Esophagus (tissue), 2 donors: ENCODE results near the gene EPHA1. TPM values are rescaled to one million over a fixed set of nuclear protein-coding genes. Genes with fewer than 3 reads are reported as not detected.

Experiments
- H3K27ac ChIP-seq, 2 donors: one replicate each; pipeline ENCODE4 v1.5.1; 2013; ENCODE audit warnings: low read depth in 2 of 2, mild to moderate bottlenecking in 2 of 2, inconsistent platforms in 1 of 2, low read length in 1 of 2, moderate library complexity in 1 of 2
- H3K27me3 ChIP-seq, 2 donors: one replicate each; pipeline ENCODE4 v1.6.1; 2013; ENCODE audit warnings: low read length in 2 of 2, control low read depth in 1 of 2, mild to moderate bottlenecking in 1 of 2; ENCODE audit not compliant: insufficient read depth in 2 of 2, control insufficient read depth in 1 of 2
- H3K36me3 ChIP-seq, 2 donors: one replicate each; pipeline ENCODE4 v1.6.1; 2013; ENCODE audit warnings: low read length in 1 of 2; ENCODE audit not compliant: control insufficient read depth in 2 of 2, insufficient read depth in 2 of 2
- H3K4me1 ChIP-seq, 2 donors: one replicate each; pipeline ENCODE4 v1.6.1; 2013; ENCODE audit warnings: low read length in 1 of 2; ENCODE audit not compliant: control insufficient read depth in 2 of 2, insufficient read depth in 2 of 2
- H3K4me3 ChIP-seq, 2 donors: one replicate each; pipeline ENCODE4 v1.5.1; 2013; ENCODE audit warnings: low read length in 2 of 2, mild to moderate bottlenecking in 2 of 2, low read depth in 1 of 2, moderate library complexity in 1 of 2
- H3K9me3 ChIP-seq, 2 donors: one replicate each; pipeline ENCODE4 v1.6.1; 2013; ENCODE audit warnings: mild to moderate bottlenecking in 2 of 2, low read depth in 1 of 2, low read length in 1 of 2, moderate library complexity in 1 of 2; ENCODE audit not compliant: control insufficient read depth in 2 of 2, insufficient read depth in 1 of 2
- WGBS, 2 donors: extraction: QIAGEN DNeasy Blood & Tissue Kit; methylation state at CpG; one replicate each; pipeline ENCODE4 v1.1.7; 2013; 5-methylcytosine and 5-hydroxymethylcytosine counted together
- polyA plus RNA-seq, 2 donors: library from polyadenylated mRNA; stranded (reverse); fragments of 200-250 nt; gene quantifications; one replicate each; pipeline ENCODE4 v1.2.3, GENCODE V29; 2013
- donor health status: healthy with polysubstance abuse.
- donor health status: Bipolar disorder and iron deficiency.

The EPHA1 gene
- polyA plus RNA-seq, 2 donors, result 65.6 to 74.6 TPM

DNA sequence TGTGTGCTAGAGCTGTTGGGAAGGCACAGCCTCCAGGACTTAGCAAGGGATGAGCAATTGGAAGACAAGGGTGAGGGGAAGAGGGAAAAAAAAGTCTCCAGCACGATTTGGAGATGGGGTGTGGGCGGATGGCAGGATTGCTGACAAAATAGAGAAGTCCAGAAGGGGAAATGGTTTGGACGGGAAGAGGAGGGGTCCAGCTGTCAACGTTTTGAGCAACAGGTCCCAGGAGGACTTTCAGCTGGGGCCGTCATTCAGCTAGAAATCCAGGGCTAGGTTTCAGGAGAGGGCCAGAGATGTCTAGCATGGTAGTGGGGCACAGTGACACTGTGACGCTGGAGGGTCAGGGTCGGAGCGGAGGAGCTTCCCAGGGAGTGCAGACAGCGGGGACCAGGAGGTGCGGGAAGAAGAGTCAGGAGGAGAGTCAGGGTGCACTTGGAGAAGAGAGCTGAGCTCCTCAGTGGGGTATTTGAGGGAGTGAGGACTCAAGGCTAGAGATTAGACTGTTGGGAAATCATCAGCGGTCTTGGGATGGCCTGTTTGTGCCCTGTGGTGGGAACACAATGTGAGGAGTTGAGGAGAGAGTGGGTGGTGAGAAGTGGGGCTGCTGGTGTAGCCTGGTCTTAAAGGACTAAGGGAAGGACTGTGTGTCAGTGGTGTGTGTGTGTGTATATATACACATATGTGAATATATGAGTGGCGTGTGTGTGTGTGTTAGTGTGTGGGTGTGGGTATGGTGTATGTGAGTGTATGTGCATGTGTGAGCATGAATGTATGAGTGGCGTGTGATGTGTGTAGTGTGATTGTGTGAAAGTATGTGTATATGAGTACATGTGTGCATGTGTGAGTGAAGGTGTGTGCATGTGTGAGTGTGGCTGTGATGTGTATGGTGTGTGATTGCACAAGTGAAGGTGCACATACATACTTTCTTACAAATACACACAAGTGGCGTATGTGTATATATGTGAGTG, 23.7 kb downstream of the EPHA1 start:
- H3K27me3 ChIP-seq, result no peaks in the 10 kb centered on the region
- WGBS, 2 donors, result 68 to 69% methylated on average over 14 of the region's 14 CpGs
- H3K27ac ChIP-seq, result peak overlapping the region; percentile 71 to 75
- peak overlapping the region in 1 of 2 donors; percentile 5 for H3K4me3 ChIP-seq
- peaks cover 0 to 25% of the 10 kb centered on the region in 2 donors for H3K36me3 ChIP-seq
- no peaks in the 10 kb centered on the region for H3K9me3 ChIP-seq
- H3K4me1 ChIP-seq, result peaks cover 17 to 34% of the 10 kb centered on the region in 2 donors

DNA sequence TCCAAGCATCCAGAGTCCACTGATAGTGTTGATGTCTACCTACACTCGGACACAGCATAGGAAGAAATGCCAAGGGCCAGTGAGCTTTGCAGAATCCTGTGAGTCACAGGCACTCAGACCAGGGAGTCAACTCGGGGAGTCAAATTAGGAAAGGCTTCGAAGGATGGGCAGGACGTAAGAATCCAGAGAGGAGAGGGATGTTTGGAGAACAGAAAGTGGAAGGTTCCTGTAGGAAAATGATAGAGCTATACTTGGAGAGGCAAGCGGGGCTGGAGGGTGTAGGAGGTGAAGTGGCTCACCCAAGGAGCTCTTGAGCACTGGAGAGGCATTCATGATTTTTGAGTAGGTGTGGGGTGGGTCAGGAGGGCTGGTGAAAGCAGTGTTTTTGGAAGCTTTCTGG, 24.5 kb downstream of the EPHA1 start:
- H3K27ac ChIP-seq, result peak overlapping the region; percentile 35 to 75
- 60 to 62% methylated on average over 5 of the region's 5 CpGs for WGBS, 2 donors
- H3K27me3 ChIP-seq, result no peaks in the 10 kb centered on the region
- peaks cover 17 to 34% of the 10 kb centered on the region in 2 donors for H3K4me1 ChIP-seq
- no peaks in the 10 kb centered on the region for H3K9me3 ChIP-seq
- H3K36me3 ChIP-seq, result peaks cover 0 to 18% of the 10 kb centered on the region in 2 donors
- peak overlapping the region in 1 of 2 donors; percentile 79 for H3K4me3 ChIP-seq

DNA sequence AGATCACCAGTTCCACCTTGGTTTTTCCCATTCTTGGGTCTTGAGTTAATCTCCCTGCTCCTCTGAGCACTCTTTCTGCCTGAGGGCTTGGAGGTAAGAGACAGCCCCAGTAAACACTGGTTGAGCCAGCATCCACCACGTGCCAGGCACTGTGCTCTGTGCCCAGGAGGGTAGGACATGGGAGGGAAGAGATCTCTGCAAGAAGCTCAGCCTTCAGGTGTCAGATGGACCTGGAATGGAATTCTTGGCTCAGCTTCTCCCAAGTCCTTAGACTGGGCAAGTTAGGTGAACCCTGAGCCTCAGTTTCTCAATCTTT, 25.1 kb downstream of the EPHA1 start:
- Histone ChIP-seq H3K4me3 (peak overlapping the region in 1 of 2 donors; percentile 79), H3K9me3 (no peaks in the 10 kb centered on the region), H3K4me1 (peaks cover 17 to 34% of the 10 kb centered on the region in 2 donors), H3K27me3 (no peaks in the 10 kb centered on the region), H3K27ac (peak overlapping the region; percentile 52 to 98), H3K36me3 (peaks cover 0 to 12% of the 10 kb centered on the region in 2 donors)
- 37 to 53% methylated on average over 1 of the region's 1 CpG for WGBS, 2 donors

DNA sequence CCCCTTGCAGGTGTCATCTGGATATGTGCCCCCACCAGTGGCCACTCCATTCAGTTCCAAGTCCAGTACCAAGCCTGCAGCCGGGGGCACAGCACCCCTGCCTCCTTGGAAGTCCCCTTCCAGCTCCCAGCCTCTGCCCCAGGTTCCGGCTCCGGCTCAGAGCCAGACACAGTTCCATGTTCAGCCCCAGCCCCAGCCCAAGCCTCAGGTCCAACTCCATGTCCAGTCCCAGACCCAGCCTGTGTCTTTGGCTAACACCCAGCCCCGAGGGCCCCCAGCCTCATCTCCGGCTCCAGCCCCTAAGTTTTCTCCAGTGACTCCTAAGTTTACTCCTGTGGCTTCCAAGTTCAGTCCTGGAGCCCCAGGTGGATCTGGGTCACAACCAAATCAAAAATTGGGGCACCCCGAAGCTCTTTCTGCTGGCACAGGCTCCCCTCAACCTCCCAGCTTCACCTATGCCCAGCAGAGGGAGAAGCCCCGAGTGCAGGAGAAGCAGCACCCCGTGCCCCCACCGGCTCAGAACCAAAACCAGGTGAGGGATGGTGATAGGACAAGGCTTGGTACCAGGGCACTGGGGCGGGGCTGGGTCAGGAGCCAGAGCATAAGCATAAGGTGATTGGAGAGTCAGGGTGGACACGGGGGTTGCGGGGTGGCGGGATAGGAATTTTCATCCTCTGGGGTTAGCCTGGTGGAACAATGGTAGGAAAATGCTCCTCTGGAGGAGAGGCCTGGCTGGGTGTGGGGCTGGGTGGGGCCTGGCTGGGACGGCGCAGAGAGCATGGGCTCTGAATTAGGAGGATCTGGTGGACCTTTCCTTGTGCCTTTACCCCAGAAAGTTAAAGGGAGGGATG, 25.6 kb downstream of the EPHA1 start:
- Histone ChIP-seq H3K4me3 (peak overlapping the region; percentile 79 to 89), H3K27me3 (no peaks in the 10 kb centered on the region), H3K9me3 (no peaks in the 10 kb centered on the region), H3K36me3 (peaks cover 0 to 8% of the 10 kb centered on the region in 2 donors), H3K27ac (peak overlapping the region; percentile 98 to 99), H3K4me1 (peaks cover 17 to 34% of the 10 kb centered on the region in 2 donors)
- WGBS, 2 donors, result 76 to 77% methylated on average over 15 of the region's 15 CpGs

DNA sequence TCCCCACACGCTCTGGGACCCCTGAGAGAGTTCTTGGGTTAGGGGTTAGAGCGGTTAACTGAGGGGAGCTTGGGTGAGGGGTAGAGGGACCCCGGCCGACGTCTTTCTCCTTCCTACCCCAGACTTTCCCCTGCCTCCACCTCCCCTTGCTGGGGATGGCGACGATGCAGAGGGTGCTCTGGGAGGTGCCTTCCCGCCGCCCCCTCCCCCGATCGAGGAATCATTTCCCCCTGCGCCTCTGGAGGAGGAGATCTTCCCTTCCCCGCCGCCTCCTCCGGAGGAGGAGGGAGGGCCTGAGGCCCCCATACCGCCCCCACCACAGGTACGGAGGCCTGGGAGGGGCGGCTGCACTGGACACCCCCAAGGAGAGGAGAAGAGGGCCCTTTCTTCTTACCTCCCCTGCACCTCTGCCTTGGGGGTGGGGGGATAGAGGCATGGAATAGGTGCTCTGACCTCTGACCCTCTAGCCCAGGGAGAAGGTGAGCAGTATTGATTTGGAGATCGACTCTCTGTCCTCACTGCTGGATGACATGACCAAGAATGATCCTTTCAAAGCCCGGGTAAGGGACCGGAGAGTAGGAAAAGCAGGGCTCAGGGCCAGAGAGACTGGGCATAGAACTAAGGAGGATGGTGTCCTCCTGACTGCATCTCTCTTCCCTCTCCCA, 26.4 kb downstream of the EPHA1 start:
- WGBS, 2 donors, result 26 to 45% methylated on average over 17 to 21 of the region's 21 CpGs
- H3K4me3 ChIP-seq, result peak overlapping the region; percentile 79 to 89
- no peaks in the 10 kb centered on the region for H3K9me3 ChIP-seq
- H3K4me1 ChIP-seq, result peaks cover 17 to 29% of the 10 kb centered on the region in 2 donors
- peaks cover 0 to 3% of the 10 kb centered on the region in 2 donors for H3K36me3 ChIP-seq
- peak overlapping the region; percentile 98 to 99 for H3K27ac ChIP-seq
- H3K27me3 ChIP-seq, result no peaks in the 10 kb centered on the region

DNA sequence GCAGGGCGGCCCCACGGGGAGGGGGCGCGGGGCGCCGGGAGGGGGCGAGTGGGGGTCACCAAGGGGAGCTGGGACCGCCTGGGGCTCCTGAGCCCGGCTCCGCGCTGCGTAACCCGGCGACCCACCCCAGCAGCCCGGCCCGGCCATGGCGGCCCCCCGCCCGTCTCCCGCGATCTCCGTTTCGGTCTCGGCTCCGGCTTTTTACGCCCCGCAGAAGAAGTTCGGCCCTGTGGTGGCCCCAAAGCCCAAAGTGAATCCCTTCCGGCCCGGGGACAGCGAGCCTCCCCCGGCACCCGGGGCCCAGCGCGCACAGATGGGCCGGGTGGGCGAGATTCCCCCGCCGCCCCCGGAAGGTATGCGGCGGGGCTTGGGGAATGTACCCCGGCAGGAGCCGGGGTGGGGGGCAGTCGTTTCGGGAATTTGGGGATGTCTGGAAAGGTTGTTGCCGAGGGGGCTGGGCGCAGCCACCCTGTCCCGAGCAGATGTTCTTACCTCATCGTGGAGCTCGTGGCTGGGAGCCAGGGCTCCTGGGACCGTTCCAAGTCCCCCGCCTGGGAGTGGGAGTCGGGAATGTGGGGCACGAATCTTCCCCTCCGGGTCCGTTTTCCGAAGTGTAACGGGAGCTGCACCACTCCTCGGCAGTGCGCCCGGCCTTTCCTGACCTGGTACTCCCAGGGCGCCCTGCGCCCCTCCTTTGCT, 27.1 kb downstream of the EPHA1 start:
- Histone ChIP-seq H3K36me3 (peaks cover 0 to 3% of the 10 kb centered on the region in 2 donors), H3K27me3 (no peaks in the 10 kb centered on the region), H3K4me3 (peak overlapping the region; percentile 79 to 89), H3K9me3 (no peaks in the 10 kb centered on the region), H3K27ac (peak overlapping the region; percentile 98 to 99), H3K4me1 (peaks cover 17 to 29% of the 10 kb centered on the region in 2 donors)
- 1 to 2% methylated on average over 45 to 64 of the region's 64 CpGs for WGBS, 2 donors

DNA sequence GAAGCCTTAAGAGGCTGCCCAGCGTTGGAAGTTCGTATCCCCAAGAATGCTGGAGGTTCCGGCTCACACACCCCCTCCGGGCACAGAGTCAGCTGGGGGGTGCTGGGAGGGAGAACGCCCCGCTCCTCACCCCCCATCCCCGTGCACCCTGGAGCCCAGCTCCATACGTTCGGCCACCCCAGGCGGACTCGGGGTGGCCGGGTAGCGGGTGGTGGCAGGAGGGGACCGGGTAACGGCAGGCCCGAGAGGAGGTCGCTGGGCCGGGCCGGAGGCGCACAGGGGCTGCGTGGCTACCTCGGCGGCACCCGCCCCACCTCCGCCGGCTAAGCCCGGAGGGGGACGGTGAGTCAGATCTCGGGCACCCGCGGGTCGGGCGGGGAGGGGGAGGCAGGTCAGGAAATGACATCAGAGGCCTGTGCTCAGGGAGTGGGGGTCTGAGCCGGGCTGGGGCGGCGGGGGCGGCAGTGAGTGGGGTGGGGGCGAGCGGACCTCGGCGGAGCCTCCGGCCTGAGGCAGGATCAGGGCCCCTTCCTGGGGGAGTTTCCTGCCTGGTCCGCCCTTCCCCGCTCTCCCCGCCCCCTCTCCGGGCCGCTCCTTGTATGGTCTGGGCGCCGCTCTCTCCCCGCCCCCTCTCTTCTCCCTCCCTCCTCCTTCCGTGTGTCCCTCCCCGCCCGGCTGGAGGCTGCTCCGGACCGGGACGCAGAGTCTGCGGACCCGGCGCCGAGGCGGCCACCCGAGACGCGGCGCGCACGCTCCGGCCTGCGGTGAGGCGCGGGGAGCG, 27.8 kb downstream of the EPHA1 start, which contains the start of gene ZYX:
Gene ZYX, plus strand, starts transcription at position 700 of the 781 bp plus-strand sequence. CDS start 227 bp downstream, outside the sequence.
- peaks cover 0 to 3% of the 10 kb centered on the region in 2 donors for H3K36me3 ChIP-seq
- peak within 1 kb of the TSS; percentile 79 to 89 for H3K4me3 ChIP-seq
- no peaks in the 10 kb centered on the region for H3K27me3 ChIP-seq
- peak within 1 kb of the TSS; percentile 98 to 99 for H3K27ac ChIP-seq
- WGBS, 2 donors, result 0% methylated on average over 49 to 72 of the region's 72 CpGs
- H3K9me3 ChIP-seq, result no peaks in the 10 kb centered on the region
- H3K4me1 ChIP-seq, result peaks cover 13 to 22% of the 10 kb centered on the region in 2 donors

DNA sequence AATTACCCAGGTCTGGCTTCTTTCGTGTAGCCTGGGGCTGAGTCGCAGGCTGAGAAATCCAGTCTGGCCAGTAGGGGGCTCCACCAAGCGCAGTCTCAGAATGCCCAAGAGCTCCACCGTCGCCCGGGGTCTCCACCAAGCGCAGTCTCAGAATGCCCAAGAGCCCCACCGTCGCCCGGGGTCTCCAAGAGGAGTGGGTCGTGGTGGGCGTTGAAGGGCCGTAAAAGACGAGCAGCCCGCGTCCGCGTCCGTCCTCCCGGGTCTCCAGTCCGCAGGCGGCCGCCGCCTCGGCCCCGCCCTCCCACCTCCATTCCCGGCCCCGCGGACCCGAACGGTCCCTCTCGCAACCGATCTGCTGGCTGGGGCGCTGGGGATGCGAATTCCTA, 28.4 kb downstream of the EPHA1 start:
- peak overlapping the region; percentile 79 to 89 for H3K4me3 ChIP-seq
- peaks cover 13 to 20% of the 10 kb centered on the region in 2 donors for H3K4me1 ChIP-seq
- H3K27ac ChIP-seq, result peak overlapping the region; percentile 98 to 99
- WGBS, 2 donors, result 0% methylated on average over 34 to 35 of the region's 35 CpGs
- no peaks in the 10 kb centered on the region for H3K27me3 ChIP-seq
- H3K9me3 ChIP-seq, result no peaks in the 10 kb centered on the region
- peaks cover 0 to 3% of the 10 kb centered on the region in 2 donors for H3K36me3 ChIP-seq
